ENCODE measurements around the gene PPIF.

Gene PPIF

DNA sequence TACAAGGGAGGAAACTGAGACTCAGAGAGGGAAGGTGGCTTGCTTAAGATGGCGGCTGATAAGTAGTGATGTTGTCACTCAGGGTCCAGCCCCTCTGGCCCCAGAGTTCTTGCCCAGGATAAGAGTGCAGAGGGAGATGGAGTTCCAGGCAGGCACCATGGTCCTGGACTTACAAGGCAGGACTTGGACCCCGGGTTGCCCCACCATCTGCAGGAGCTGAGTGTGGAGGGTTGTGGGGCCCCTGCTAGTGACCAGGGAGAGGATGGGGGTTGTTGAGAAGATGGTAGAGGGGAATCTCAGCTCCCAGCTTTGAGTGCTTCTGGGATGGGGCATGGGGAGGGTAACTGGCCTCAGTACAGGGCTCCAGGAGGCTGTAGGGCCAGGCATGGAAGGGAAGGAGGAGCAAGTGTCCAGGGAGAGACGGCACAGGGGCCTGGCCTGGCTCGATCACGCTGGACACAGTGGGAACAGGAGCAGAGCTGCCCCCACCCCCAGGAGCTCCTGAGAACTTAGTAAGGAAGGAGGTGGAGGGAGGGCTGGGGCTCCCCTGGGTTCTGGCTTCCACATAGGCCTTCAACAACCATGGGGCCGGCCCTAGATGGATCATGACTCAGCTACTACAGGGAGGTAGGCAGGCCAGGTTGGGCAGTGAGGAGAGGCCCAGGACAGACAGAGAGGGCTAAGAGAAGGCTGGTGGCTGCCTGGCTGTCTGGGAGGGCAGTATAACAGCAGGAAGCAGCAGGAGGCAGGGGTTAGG, 28.2 kb downstream of the PPIF start:
- DNase-seq, result peak; percentile 23

DNA sequence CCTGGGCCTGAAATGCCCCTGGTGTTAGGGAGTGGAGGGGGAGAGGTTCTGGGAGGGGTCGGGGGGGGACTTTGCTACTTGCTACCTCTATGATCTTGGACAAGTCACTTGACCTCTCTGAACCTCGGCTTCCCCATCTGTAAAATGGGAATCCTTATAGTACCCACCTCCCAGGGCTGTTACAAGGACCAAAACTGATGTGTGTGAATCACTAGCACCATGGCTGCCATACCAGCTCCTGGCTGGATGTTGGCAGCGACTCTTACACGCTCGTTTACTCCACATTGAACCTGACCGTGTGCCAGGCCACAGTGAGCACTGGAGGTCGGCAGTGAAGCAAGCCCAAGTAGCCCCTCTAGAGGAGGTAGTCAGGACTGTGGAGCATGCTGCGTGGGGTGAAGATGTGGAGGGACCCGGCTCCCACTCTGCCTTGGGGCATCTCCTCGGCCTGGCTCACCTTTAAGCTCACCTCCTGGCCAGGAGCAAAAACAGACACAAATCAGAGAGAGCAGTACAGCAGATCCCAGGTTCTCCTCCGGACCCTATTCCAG, 28.9 kb downstream of the PPIF start:
- peak; percentile 11 for DNase-seq

DNA sequence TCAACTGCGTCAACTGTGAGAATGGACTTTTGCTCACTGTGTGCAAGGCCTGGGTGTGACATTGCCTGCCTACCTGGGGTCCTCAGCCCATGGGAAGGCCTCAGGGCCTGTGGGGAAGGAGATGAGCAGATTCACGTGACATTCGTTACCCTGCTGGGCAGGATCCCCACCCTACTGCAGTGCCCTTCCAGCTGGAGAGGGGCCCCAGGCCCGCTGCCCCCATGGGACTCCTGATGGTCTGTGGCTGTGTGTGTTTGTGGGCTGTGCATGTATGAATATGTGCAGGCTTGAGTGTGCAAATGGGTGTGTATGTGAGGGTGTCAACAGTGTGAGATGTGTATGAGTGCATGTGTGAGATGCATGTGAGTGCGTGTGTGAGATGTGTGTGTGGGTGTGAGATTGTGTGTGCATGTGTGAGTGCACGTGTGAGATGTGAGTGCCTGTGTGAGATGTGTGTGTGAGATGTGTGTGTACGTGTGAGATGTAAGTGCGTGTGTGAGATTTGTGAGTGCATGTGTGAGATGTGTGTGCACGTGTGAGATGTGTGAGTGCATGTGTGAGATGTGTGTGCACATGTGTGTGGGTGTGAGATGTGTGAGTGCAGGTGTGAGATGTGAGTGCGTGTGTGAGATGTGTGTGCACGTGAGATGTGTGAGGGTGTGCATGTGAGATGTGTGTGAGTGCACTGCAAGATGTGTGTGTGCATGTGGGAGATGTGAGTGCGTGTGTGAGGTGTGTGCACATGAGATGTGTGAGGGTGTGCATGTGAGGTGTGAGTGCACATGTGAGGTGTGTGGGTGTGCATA, 29.7 kb downstream of the PPIF start:
- DNase-seq, result peak; percentile 9

DNA sequence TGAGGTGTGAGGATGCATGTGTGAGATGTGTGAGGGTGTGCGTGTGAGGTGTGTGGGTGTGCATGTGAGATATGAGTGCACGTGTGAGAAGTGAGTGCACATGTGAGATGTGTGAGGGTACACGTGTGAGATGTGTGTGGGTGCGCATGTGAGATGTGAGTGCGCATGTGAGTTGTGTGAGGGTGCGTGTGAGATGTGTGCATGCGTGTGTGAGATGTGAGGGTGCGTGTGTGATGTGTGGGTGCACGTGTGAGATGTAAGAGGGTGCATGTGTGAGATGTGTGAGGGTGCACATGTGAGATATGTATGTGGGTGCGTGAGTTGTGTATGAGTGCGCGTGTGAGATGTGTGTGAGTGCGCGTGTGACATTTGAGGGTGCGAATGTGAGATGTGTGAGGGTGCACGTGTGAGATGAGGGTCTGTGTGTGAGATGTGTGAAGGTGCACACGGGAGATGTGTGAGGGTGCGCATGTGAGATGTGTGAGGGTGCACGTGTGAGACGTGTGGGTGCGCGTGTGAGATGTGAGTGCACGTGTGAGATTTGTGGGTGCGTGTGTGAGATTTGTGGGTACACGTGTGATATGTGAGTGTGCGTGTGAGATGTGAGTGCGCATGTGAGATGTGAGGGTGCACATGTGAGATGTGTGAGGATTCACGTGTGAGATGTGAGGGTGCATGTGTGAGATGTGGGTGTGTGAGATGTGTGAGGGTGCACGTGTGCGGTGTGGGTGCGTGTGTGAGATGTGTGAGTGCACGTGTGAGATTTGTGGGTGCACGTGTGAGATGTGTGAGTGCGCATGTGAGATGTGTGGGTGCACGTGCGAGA, 30.5 kb downstream of the PPIF start:
- DNase-seq, result peak; percentile 21

- no peak for DNase-seq
These were observed 31.0 kb downstream of the PPIF start for GRCh38 chr10:79378383-79378646.

- peak; percentile 23 for DNase-seq
These were observed 31.6 kb downstream of the PPIF start for GRCh38 chr10:79378647-79379511.

GRCh38 chr10:79379512-79380124, 32.3 kb downstream of the PPIF start:
- DNase-seq, result peak; percentile 26

- peak; percentile 21 for DNase-seq
These were observed 33.1 kb downstream of the PPIF start for GRCh38 chr10:79380125-79380945.

- peak; percentile 21 for DNase-seq
These were observed 33.9 kb downstream of the PPIF start for GRCh38 chr10:79380946-79381721.

DNA sequence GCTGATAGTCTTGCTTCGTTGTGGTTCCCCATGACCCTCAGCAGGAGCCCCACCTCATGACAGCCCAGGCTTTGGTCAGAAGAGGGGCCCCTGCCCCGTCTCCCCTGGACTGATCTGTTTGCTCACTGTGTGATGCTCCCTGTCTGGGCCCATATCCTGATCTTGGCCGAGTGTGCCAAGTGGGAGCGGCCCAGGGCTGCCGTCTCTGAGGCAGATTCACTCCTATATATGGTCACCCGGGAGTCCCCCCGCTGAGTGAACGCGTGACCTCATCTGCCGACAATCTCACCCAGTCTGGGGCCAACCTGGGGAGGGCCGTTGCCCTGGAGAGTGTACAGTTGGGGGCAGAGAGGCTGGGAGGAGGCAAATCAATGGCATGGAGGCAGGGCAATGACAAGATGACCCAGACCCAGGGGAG, 34.5 kb downstream of the PPIF start:
- peak; percentile 27 for DNase-seq

- DNase-seq, result no peak
These were observed 35.2 kb downstream of the PPIF start for GRCh38 chr10:79382491-79382941.

- peak; percentile 26 for DNase-seq
These were observed 36.8 kb downstream of the PPIF start for GRCh38 chr10:79383974-79384606.

- DNase-seq, result no peak
These were observed 37.6 kb downstream of the PPIF start for GRCh38 chr10:79384773-79385391.

GRCh38 chr10:79385392-79385795, 38.1 kb downstream of the PPIF start:
- DNase-seq, result peak; percentile 22

DNA sequence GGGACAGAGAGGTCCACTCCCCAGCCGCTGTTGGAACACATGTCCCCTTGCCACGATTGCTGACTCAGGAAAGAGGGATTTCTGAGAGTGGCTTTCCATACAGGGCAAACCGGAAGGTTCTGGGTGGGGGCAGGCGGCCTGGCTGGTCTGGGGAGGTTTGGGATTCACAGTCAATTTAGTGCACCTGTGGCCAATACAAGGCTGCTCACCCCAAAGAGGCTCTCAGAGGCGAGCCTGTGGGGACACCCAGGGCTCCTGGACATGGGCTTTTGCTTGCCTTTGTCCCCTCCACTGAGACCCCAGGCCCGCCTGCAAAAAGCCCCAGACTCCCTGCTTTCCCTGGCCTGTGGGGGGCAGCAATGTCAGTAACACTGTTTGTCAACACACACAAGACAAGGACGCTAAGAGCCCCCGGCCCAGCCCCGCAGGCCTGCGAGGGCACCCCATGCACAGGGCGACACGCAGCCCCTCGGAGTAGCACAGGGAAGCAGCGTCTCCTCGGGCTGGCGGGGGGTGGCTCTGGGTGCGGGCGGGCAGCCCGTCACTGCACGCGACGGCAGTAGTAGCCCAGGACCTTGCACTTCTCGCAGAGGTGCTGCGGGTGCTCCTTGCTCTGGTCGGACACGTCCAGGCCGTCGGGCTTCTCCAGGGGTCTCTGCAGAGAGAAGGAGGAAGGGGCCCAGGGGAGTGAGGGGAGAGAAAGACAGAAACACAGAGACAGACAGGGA, 38.7 kb downstream of the PPIF start:
- peak; percentile 19 for DNase-seq

DNA sequence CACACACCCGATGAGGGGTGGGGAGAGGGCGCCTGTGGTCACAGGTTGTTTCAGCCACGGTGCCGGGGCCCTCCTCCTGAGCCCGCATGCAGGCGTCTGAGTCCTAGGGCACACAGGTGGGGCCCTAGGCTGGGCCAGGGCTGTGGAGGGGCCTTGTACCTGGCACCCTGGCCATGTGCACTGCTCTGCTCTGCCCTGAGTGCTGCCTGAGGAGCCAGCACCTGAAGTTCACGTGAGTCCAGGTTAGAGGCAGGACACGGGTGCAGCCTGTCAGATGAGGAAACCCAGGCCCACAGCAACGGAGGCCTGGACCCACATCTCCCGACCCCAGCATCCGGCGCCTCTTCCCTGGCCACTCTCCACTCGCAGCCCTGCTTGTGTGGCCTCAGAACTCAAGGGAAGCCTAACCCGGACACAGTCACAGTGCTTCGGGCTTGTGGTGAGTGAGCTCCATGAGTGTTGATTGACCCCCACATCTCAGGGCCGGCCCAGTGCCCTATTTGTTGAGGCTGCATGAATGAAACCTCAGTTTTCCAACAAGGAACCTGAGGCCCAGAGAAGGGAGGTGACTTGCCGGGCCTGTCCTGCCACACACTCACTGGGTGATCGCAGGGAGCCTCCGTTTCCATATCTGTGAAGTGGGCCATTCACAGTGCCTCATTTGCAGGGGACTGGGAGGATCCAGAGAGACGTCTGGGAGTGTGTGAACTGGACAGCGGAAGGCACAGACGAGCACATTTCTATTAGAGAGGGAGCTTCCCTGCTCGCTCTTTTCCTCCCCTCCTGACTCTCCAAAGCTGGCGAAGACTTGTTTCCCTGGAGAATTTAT, 39.6 kb downstream of the PPIF start:
- peak; percentile 25 for DNase-seq

GRCh38 chr10:79387466-79387973, 40.3 kb downstream of the PPIF start:
- DNase-seq, result peak; percentile 27

Measured in activated CD4-positive, CD25-positive, alpha-beta regulatory T cell treated with anti-CD3 and anti-CD28 coated beads, Interleukin-2, amount 50 U/mL, for 72 hours (primary cell).